RWPE2 (cell line): ENCODE data around the gene POLD2.

Experiments
- ATAC-seq: fragments of 200-7000 bp; cut with Tn5 transposase; 3 replicates; pipeline ENCODE4 v1.9.1; 2021; ENCODE audit warnings: low read depth
- DNase-seq: peaks from one replicate; pipeline ENCODE4 v3.0.0-alpha.2; 2020; ENCODE audit warnings: low spot score
- H3K27ac ChIP-seq: fragments of 450-650 bp; 2 replicates; pipeline ENCODE4 v1.5.1; 2017; ENCODE audit warnings: mild to moderate bottlenecking; ENCODE audit not compliant: poor library complexity, severe bottlenecking
- H3K27me3 ChIP-seq: fragments of 250-450 bp; sonication (Bioruptor Pico); 2 replicates; pipeline ENCODE4 v1.5.1; 2021; ENCODE audit warnings: mild to moderate bottlenecking, moderate library complexity; ENCODE audit not compliant: insufficient read depth, poor library complexity, severe bottlenecking
- H3K36me3 ChIP-seq: fragments of 250-450 bp; sonication (Bioruptor Pico); 2 replicates; pipeline ENCODE4 v1.5.1; 2020; ENCODE audit warnings: low read depth, mild to moderate bottlenecking, moderate library complexity
- H3K4me1 ChIP-seq: fragments of 250-450 bp; sonication (Bioruptor Pico); 2 replicates; pipeline ENCODE4 v1.5.1; 2021; ENCODE audit warnings: mild to moderate bottlenecking, moderate library complexity; ENCODE audit not compliant: insufficient read depth, poor library complexity, severe bottlenecking
- H3K4me3 ChIP-seq: fragments of 250-450 bp; sonication (Bioruptor Pico); 2 replicates; pipeline ENCODE4 v1.5.1; 2021; ENCODE audit warnings: mild to moderate bottlenecking, moderate library complexity; ENCODE audit not compliant: severe bottlenecking
- H3K9me3 ChIP-seq: fragments of 250-450 bp; sonication (Bioruptor Pico); 2 replicates; pipeline ENCODE4 v1.5.1; 2021; ENCODE audit warnings: mild to moderate bottlenecking, moderate library complexity; ENCODE audit not compliant: severe bottlenecking
- TF ChIP-seq, protein P1 (sequence below): fragments of 450-650 bp; IDR thresholded peaks from one replicate; pipeline ENCODE4 v1.5.1; 2017; ENCODE audit warnings: mild to moderate bottlenecking, moderate library complexity; ENCODE audit not compliant: poor library complexity, severe bottlenecking

Gene POLD2

DNA sequence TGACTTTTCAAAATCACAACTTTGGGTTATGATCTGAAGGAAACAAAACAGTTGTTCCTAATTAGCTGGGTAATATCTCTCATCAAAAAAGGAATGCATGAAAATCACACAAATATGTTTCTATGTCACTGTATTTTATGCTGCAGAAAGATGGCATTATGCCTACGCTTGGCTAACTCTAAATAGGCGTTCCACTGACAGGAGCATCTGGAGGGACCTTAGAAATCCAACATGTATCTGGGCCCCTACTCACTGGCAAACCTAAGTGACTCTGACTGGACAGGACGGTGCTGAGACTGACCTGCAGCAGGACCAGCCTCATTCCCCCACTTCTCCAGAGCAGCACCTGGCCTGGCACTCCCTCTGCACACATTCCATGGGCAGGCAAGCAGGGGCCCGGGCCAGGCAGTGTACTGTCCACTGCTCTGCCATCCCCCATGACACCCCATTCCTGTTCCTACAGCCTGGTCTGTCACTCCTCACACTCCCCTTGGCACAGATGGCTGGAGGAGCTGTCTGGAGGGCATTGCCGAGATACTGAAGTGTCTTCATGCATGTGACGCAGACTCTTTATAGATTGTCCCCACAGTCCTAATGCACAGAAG, 20.4 kb upstream of the POLD2 start:
- ATAC-seq = 0 out of 3 replicates have a peak, but pooled peaks have one; percentile 19
- H3K4me3 ChIP-seq = no peak overlapping the region
- no peak overlapping the region for H3K27ac ChIP-seq
- H3K27me3 ChIP-seq = no peaks in the 10 kb centered on the region
- no peak for DNase-seq
- H3K9me3 ChIP-seq = no peaks in the 10 kb centered on the region
- no peaks in the 10 kb centered on the region for H3K4me1 ChIP-seq
- TF ChIP-seq, protein P1, sequence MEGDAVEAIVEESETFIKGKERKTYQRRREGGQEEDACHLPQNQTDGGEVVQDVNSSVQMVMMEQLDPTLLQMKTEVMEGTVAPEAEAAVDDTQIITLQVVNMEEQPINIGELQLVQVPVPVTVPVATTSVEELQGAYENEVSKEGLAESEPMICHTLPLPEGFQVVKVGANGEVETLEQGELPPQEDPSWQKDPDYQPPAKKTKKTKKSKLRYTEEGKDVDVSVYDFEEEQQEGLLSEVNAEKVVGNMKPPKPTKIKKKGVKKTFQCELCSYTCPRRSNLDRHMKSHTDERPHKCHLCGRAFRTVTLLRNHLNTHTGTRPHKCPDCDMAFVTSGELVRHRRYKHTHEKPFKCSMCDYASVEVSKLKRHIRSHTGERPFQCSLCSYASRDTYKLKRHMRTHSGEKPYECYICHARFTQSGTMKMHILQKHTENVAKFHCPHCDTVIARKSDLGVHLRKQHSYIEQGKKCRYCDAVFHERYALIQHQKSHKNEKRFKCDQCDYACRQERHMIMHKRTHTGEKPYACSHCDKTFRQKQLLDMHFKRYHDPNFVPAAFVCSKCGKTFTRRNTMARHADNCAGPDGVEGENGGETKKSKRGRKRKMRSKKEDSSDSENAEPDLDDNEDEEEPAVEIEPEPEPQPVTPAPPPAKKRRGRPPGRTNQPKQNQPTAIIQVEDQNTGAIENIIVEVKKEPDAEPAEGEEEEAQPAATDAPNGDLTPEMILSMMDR = no peak
- no peaks in the 10 kb centered on the region for H3K36me3 ChIP-seq

DNA sequence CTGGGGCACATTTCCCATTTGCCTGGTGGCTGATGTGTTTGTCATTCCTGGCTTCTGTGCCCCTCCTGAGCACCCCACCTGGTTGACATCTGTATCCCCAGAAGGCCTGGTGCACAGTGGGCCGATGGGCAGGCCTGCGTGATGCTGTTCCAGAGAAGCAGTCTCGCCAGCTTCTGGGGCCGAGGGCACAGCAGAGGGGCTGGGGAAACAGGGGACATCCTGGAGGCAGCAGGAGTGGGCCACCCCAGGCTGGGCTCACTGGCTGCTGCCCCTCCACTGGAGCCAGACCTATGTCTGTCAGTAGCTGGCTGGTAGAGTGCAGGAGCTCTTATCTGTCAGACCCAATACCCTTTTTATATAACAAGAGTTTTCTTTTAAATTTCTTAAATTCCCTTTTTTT, 18.7 kb upstream of the POLD2 start:
- peak; percentile 51 for DNase-seq
- Histone ChIP-seq H3K4me1 (no peaks in the 10 kb centered on the region), H3K4me3 (no peak overlapping the region), H3K9me3 (no peaks in the 10 kb centered on the region), H3K36me3 (no peaks in the 10 kb centered on the region), H3K27ac (no peak overlapping the region), H3K27me3 (no peaks in the 10 kb centered on the region)
- TF ChIP-seq, protein P1 = no peak
- ATAC-seq = no peak

DNA sequence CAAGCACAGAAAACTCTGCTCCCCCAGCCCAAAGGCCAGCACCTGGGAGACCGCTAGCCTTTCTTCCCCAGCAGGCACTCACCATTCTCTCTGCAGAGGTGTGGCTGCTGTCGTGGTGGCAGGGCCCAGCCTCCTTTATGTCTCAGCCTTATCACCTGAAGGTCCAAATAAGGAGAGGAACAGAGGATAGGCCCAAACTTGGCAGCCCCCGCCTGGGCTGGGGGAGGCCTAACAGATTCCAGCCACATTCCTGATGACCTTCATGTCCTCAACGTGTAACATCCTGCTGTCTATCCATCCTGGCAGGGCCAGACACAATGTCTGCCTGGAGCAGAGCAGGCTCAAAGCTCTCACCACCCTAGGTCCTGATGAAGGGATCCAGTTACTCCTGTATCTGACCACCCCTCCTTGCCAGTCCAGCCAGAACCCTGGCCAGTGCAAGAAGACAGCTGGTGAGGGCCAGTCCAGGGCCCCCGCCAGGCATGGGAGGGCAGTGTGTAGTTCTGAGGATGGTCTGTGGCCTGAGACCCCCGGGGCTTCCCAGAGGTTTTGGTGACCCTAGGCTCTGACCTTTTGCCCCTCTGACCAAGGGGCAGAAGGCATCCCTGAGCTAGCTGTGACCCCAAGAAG, 18.0 kb upstream of the POLD2 start, which contains the start of gene MYL7:
Gene MYL7, minus strand, starts transcription at position 112 of the 630 bp plus-strand sequence. Its CDS starts 27 bp downstream, at position 85.
- H3K27me3 ChIP-seq = no peaks in the 10 kb centered on the region
- H3K9me3 ChIP-seq = no peaks in the 10 kb centered on the region
- H3K27ac ChIP-seq = no peak within 1 kb of the TSS
- ATAC-seq = no peak
- peak; percentile 33 for DNase-seq
- H3K4me1 ChIP-seq = no peaks in the 10 kb centered on the region
- H3K4me3 ChIP-seq = no peak within 1 kb of the TSS
- no peaks in the 10 kb centered on the region for H3K36me3 ChIP-seq
- TF ChIP-seq, protein P1 = no peak

DNA sequence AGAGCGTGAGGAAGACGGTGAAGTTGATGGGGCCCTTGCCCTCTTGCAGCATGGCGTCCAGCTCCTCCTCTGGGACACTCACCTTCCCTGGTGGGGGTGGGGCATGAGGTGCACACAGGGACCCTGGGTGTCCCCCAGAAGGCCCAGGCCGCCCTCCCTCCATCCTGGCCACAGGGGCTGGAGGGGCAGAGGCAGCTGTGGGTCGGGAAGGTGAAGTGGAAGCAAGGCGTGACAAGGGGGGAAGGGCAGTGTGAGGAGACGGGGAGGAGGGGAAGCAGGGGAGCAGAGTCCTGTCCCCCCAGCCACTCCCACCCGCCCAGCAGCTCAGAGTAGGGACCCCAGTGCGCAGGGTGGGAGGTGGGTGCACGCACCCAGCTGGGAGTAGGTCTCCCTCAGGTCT, 17.0 kb upstream of the POLD2 start:
- H3K9me3 ChIP-seq = no peaks in the 10 kb centered on the region
- H3K27ac ChIP-seq = no peak overlapping the region
- H3K36me3 ChIP-seq = no peaks in the 10 kb centered on the region
- DNase-seq = no peak
- TF ChIP-seq, protein P1 = no peak
- no peaks in the 10 kb centered on the region for H3K27me3 ChIP-seq
- ATAC-seq = no peak
- H3K4me3 ChIP-seq = no peak overlapping the region
- no peaks in the 10 kb centered on the region for H3K4me1 ChIP-seq
